ENCODE results near the gene HOXA1. TPM values are rescaled to one million over a fixed set of nuclear protein-coding genes. Genes with fewer than 3 reads are reported as not detected.
A peak's percentile ranks its signal among the peaks of the same experiment; 100 is the strongest.

HOXA1 gene
- total RNA-seq, 1 donor from 2014 or later = 0.55 TPM

- POLR2A ChIA-PET = no interaction called here
Observed at GRCh38 chr7:27094304-27095049, 1.3 kb downstream of the HOXA1 start.

DNA sequence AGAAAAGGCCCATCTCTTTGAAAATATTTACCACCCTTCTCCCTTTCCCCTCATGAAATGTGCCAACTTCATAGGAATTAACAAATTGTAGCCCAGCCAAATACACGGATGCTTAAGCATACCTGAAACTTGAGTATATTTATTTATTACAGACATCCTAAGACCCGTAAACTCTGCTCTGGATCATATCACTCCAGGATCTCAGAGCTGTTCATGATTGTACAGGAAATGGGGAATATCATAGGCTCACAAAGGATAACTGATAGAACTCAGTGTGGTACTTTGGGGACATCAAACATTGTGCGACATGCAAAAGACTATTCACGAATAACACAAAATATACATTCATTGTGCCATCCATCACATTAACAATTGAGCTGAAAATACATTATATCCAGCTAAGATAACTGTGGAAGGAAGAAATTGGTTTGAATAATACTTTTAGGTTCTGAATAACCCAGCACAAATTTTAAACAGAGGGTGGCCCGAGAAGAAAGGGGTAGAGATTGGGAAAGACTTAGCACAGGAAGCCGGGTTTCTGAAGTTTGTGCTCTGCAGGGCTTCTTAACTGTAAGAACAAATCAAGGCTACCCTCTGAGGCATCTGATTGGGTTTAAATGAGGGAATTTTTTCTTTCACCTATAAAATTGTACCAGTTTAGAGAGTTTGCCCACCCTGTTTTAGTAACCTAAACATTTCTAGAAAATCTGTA, 2.5 kb downstream of the HOXA1 start:
- Mint-ChIP-seq H3K4me1 (peaks cover 26% of the 10 kb centered on the region), H3K9me3 (no peaks in the 10 kb centered on the region), H3K27ac (no peak overlapping the region), H3K27me3 (peaks cover 56% of the 10 kb centered on the region), H3K36me3 (ENCODE audit: low read depth) (peaks cover 5% of the 10 kb centered on the region), H3K4me3 (no peak overlapping the region)
- TF ChIP-seq CTCF (IDR thresholded peaks at IDR 0.05) = no peak
- DNase-seq = no peak
- CTCF ChIA-PET = interaction anchor here (1.6 to 1.9 kb wide), 2 partner anchors 58 to 68 kb away, joined by 3 to 4 read pairs; no protein-coding TSS in a partner anchor
- POLR2A ChIA-PET = no interaction called here
- ATAC-seq (ENCODE audit: low read depth) = no peak
- intact Hi-C loops (cut with micrococcal nuclease) = no loop called here

More at GRCh38 chr7:27094304-27095049, 1.3 kb downstream of the HOXA1 start:
- Mint-ChIP-seq H3K36me3 (ENCODE audit: low read depth) (peaks cover 10% of the 10 kb centered on the region), H3K27ac (no peak overlapping the region), H3K9me3 (no peaks in the 10 kb centered on the region), H3K4me3 (peak overlapping the region; percentile 94), H3K27me3 (peaks cover 53% of the 10 kb centered on the region), H3K4me1 (peaks cover 33% of the 10 kb centered on the region)
- DNase-seq (no peak), ATAC-seq (ENCODE audit: low read depth) (no peak)
- intact Hi-C loops (cut with micrococcal nuclease) = loop anchor here (5.0 kb wide), 8 partner anchors 68 to 1242 kb away; partner anchors contain the start of genes HIBADH, SNX10 and TAX1BP1
- TF ChIP-seq CTCF (IDR thresholded peaks at IDR 0.05) = no peak
- CTCF ChIA-PET = interaction anchor here (1.1 to 1.9 kb wide), 2 partner anchors 56 to 67 kb away, joined by 3 to 4 read pairs; no protein-coding TSS in a partner anchor

DNA sequence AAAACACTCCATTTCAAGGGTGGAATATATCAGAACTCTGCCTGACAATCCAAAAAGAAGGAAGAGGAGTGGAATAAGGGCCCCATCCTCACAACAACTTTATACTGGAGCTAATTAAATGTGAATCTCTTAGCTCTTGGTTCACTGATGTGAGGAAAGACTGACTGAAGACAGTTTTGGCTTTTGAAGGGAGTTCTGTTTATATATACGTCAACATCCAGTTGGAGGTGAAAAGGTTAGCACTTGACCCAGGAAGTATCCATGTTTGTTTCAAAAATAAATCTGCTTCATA, 3.0 kb downstream of the HOXA1 start:
- Mint-ChIP-seq H3K9me3 (no peaks in the 10 kb centered on the region), H3K36me3 (ENCODE audit: low read depth) (peaks cover 5% of the 10 kb centered on the region), H3K27ac (no peak overlapping the region), H3K4me3 (no peak overlapping the region), H3K4me1 (peaks cover 27% of the 10 kb centered on the region), H3K27me3 (peaks cover 59% of the 10 kb centered on the region)
- ChIA-PET CTCF (interaction anchor here (1.6 to 1.9 kb wide), 2 partner anchors 58 to 68 kb away, joined by 3 to 4 read pairs; no protein-coding TSS in a partner anchor), POLR2A (no interaction called here)
- intact Hi-C loops (cut with micrococcal nuclease) = no loop called here
- ATAC-seq (ENCODE audit: low read depth) (no peak), DNase-seq (no peak)
- no peak for TF ChIP-seq CTCF (IDR thresholded peaks at IDR 0.05)

DNA sequence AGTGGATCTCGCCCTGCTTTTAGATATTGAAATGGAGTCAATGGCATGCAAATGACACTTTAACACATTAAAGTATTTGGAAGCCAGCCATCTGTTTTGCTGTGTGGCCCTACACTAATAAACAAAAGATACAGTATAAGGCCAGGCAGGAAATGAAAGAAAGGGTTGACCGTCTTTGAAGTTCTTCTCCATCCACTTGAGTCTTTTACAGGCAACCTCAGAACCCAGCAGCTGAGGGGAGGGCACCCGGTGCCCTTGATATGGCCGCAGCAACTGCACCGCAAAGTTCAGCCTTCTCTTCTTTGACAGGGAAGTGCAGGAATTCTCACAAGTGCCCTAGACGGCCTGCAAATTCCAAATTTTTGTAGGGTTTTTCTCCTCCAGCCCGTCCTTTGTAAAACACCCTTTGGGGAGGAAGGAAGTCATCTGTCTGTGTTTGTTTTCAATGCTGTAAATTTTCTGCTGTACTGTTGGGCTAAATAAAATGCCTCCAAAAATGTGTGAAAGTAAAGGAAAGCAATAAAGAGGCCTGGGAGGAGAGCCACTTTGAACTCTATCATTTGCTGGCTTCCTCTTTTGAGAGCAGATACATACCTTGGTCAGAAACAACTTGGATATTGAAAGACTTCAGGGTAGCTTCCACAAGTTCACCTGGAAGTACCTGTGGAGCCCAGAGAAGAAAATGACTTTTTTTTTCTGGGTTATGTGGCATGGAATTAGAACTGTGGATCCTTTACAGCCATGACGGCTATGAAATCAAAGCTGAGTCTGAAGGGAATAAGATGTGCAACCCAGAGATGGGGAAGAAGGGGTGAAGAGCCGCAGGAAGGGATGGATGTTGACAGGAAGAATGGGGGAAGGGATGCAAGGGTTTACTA, 3.6 kb downstream of the HOXA1 start:
- Mint-ChIP-seq H3K27ac (no peak overlapping the region), H3K36me3 (ENCODE audit: low read depth) (peaks cover 5% of the 10 kb centered on the region), H3K9me3 (no peaks in the 10 kb centered on the region), H3K27me3 (peaks cover 59% of the 10 kb centered on the region), H3K4me1 (peaks cover 26% of the 10 kb centered on the region), H3K4me3 (no peak overlapping the region)
- TF ChIP-seq CTCF (IDR thresholded peaks at IDR 0.05) = no peak
- intact Hi-C loops (cut with micrococcal nuclease) = no loop called here
- ChIA-PET CTCF (interaction anchor here (1.6 to 1.9 kb wide), 2 partner anchors 59 to 69 kb away, joined by 3 to 4 read pairs; no protein-coding TSS in a partner anchor), POLR2A (no interaction called here)
- DNase-seq (no peak), ATAC-seq (ENCODE audit: low read depth) (no peak)

Data from activated B cell treated with CpG ODN at 0.5 μM for 24 hours (primary cell).